TTC549 (cell line): Measurements from ENCODE around the gene CDC42.
"Not testable (repeated sequence)": the region's sequence is repeated elsewhere in the genome, so short reads cannot be mapped to it uniquely, and the experiment has no call there.

Experiments used
- FAIRE-seq: peaks from 2 replicates; lab custom pipeline; 2012; peaks lifted over from hg19 to GRCh38; lab: Jason Lieb, UNC

The CDC42 gene

DNA sequence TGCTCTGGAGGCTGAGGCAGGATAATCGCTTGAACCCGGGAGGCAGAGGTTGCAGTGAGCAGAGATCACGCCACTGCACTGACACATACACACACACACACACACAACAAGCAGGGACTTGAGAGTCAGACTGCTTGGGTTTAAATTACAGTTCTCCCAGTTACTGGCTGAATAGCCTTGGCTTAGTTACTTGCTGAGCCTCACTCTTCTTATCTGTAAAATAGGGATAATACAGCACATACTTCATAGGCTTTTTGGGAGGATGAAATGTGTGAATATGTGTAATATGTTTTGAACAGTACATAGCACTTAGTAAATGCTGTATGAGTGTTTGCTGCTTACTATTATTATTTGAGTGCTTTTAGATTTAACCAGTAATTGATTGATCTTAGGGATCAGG is 23.8 kb downstream of the CDC42 start:
- FAIRE-seq: no peak

DNA sequence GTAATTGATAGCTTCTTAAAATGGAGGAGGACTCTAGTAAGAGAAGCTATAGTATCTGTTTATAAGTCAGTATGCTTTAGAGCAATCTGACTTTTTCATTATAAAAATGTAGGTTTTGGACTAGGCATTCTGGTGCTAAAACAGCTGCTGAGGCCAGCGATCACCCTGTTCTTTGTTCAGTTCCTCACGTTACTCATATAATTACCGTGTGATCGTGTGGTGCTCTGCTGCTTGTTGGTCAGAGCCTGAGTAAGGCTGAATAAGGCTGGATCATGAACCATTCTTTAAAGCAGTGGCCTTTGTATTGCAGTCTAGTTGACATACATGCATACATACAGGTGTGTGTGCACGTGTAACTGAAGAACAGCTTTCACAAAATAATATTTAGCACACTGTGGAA is 25.2 kb downstream of the CDC42 start:
- no peak for FAIRE-seq

DNA sequence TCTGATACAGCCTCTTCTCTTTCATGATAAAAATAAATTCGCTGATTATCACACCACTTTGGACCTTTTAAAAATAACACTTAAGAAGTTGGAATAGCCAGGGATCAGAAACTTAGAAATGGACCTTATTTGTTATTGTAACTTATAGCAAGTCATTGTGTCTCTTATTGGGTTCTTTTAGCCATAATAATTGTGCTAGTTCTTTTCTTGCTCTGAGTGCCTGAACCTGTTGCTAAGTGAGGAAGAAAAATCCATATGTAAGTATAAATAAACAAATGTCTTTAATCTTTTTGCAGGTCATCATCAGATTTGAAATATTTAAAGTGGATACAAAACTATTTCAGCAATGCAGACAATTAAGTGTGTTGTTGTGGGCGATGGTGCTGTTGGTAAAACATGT is 25.6 kb downstream of the CDC42 start:
- FAIRE-seq: no peak

DNA sequence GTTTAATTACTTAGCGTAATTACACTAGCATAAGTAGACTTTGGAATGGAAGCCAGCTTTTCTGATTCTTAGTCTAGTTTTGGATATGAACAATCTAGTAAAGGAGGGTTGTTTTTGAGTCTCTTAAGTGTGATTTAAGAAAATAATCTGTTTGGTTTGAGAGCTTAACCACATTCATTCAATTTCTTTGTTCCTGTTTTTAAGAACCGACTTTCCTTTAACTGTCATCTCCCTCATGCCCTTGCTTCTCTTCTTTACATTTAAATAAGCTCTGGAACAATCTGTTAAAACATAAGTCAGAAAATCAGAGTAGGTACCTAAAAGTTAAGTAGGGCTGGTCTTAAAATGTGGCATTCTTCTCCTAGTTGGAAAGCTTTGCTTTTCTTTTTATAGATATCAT is 27.7 kb downstream of the CDC42 start:
- no peak for FAIRE-seq

DNA sequence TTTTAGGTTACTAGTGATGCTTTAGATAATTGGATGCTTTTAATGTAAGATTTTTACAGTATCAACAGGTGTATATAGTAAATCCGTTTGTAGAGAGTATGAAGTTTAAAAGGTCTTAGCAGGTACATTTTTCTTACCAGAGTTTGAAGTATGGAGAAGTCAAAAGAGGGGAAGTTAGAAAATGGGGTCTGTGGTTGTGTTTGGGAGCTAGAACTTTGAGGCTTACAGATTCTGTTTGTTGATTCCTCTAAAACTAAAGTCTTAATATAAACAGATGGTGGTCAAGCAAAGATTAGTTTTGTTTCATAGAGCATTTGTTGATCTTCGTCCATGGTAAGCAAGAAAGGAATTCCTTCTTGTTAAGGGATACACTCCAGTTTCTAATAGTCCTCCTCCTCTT is 35.8 kb downstream of the CDC42 start:
- FAIRE-seq: no peak

DNA sequence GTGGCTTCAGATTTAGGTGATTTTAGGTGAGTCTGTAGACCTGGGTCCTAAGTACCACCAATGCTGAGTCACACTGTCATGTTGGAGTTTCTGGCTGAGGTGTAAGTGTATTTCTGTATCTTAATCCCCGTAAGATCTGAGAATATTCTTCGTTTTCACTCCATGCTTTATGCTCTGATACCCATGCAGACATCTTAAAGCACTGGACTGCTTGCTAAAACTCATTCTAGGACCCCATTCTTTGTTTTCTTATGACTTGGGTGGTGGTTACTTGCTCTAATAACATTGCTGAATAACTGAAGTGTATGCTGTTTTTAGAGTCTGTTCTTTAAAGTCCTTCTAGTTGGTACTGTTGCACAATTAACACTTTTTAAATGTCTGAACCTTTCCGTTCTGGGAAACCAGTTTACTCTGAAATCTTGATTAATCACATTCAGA is 36.6 kb downstream of the CDC42 start:
- no peak for FAIRE-seq

DNA sequence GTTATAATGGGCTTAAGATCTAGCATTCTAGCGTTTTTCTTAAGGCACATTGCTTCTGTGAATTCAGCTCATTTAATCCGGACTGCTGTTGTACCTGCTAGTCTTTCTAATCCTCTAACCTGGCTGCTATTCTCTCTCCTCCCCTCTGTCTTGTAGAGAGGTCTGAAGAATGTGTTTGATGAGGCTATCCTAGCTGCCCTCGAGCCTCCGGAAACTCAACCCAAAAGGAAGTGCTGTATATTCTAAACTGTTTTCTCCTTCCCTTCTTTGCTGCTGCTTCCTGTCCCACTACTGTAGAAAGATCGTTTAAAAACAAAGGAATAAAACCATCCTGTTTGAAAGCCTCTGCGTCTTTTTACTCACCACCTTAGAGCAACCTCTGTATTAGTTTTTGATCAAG is 37.3 kb downstream of the CDC42 start:
- FAIRE-seq: no peak

DNA sequence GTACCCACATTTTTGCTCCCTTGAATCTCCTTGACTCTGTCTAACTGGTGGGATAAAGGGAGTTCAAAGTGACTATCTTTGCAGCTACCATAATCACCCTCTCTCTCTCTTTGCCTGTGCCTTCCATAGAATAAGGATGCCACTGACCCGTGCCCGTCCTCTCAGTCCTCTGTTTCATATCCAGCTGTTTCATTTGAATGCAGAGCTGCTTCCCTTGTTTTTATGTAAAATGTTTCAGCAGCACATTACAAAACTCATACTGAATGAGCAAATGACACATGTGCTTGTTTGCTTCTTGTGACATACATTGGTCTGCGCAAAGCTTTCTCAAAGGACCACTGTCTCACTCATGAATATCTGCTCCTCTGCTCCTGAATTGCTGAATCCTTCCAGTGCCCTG is 38.4 kb downstream of the CDC42 start:
- no peak for FAIRE-seq

DNA sequence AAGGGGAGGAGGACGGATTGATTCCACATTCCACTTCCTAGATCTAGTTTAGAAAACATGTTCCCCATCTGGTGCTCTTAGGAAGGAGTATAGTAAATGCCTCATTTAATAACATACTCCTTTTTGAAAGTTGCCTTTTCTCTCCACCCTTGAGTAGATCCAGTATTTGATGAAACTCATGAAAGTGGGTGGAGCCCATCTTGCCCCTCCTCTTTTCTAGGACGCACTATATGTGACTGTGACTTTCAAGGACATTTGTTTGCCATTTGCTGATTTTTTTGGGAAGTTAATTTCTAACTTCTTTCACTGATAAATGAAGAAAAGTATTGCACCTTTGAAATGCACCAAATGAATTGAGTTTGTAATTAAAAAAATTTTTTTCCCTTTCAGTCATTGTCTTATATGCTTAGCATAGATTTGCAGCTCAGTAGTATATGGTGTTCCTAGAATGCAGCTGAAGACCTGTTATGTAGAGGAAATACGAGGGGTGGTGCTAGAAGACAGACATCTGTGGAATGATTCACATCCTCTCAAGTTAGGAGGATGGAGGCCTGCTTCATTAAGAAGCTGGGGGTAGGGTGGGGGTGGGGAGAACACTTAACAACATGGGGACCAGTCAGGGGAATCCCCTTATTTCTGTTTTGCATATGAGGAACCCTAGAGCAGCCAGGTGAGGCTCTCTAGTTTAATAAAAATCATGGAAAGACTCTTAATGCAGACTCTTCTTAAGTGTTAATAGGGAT is 39.7 kb downstream of the CDC42 start:
- not testable (repeated sequence) for FAIRE-seq

DNA sequence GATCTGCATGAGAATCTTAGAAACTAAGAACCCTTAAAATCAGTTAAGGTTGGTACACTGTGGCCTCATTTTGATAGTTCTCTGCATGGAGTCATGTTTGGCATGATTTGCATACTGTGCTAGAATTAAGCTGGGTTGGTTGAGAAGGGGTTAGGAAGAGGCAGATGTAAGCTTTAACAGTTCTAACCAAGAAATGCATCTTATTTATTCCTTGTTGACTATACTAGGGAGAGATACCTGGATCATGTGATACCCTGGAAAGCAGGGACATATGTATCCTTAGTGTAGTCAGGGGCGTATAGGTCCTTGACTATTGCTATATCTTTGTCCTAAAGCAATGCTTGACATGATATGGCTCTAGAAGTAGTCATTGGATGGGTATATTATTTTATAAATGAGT is 41.0 kb downstream of the CDC42 start:
- FAIRE-seq: no peak

DNA sequence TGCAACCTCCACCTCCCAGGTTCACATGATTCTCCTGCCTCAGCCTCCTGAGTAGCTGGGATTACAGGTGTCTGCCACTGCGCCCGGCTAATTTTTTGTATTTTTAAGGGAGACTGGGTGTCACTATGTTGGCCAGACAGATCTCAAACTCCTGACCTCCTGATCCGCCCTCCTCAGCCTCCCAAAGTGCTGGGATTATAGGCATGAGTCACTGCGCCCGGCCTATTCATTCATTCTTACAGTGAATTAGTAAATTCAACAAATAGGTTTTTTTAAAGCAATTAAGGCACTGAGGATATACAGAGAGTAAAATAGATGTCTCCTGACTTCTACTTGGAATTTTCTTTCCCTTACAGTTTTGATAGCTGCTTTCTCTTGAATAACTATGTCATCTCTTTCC is 43.5 kb downstream of the CDC42 start:
- no peak for FAIRE-seq

DNA sequence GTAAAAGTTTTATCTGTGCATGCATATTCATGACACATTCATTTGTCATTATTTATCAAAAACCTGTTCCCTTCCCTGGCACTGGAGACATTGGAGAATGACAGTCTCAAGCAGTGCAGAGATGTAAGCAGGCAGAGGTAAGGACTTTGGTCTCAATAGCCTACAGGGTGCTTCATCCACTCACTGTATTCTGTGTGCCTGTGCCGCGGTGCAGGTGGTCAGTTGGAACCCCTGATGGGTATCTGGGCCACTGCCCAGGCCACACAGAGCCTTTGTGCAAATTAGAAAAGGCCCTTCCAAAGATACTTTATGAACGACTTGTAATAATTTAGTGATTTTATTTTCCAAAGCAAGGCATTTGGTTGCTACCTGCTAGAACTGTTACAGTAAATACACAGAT is 44.0 kb downstream of the CDC42 start:
- FAIRE-seq: no peak

DNA sequence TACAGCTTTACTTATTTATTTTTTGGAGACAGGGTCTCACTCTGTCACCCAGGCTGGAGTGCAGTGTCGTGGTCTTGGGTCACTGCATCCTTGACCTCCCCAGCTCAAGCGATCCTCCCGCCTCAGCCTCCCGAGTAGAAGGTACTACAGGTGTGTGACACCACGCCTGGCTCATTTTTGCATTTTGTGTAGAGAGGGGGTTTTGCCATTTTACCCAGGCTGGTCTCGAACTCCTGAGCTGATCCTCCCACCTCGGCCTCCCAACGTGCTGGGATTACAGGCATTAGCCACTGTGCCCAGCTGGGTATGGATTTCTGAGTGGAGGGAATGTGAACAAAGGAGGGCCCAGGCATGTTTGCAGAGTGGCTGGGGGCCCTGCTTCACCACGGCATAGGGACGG is 46.2 kb downstream of the CDC42 start:
- FAIRE-seq: no peak

DNA sequence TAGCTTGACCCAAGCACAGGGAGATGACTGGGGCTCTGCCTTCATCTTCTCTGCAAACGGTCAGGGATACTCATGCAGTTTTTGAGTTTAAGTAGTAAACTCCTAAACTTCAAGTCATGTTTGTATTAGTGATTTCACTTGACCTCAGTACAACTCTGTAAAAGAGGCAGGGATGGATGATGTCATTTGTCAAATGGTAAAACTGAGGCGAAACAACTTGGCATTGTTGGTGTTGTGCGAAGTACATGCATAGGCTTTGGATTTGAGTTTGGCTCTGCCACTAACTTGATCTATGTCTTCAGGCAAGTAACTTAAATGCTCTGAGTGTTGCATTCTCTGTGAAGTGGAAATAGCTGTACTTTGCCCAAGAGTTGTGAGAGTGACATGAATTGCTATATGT is 47.7 kb downstream of the CDC42 start:
- no peak for FAIRE-seq

DNA sequence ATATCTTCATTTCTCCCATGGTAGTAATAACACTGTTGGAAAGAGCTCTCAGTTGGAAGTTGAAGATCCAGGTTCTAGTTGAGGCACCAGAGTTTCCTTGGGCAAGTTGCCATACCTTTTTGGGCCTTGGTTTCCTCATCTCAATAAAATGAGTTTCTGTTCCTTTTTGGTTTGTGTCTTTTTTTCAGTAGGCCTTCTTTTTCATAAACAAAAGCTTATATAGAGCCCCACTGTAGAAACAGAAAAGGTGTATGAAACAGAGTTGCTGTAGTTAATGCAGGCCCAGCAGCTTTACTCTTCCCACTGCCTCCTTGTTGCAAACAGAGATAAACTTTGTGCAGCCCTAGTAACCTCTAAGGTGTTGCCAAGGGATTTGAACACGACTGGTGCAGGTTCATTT is 48.7 kb downstream of the CDC42 start:
- FAIRE-seq: no peak

DNA sequence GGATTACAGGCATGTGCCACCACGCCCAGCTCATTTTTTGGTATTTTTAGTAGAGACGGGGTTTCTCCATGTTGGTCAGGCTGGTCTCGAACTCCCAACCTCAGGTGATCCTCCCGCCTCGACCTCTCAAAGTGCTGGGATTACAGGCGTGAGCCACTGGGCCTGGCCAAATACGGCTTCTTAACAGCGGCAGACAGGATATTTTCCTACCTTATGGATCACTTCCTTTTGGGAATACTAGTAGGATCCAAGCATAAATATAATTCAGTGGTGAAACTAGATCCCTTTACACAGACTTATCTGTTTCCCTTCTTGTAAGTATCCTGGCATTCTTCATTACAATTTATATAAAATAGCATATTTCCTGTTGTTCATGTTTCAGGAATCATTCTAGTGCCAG is 49.5 kb downstream of the CDC42 start:
- no peak for FAIRE-seq

DNA sequence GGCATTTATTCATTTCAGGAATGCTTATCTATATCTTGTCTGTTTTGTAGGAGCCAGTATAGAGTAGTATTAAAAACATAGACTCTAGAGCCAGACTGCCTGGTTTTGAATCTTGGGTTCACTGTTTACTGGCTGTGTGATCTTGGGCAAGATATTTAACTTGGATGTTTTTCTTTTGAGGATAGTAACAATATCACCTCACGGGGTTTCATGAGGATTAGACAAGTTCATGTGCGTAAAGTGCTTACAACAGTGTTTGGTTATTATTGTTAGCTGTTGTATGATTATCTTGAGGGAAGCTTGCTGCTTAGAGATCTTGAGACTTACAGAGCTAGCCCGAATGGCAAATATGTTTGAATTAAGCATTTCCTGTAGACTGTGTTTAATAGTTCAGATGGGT is 50.2 kb downstream of the CDC42 start:
- FAIRE-seq: no peak

DNA sequence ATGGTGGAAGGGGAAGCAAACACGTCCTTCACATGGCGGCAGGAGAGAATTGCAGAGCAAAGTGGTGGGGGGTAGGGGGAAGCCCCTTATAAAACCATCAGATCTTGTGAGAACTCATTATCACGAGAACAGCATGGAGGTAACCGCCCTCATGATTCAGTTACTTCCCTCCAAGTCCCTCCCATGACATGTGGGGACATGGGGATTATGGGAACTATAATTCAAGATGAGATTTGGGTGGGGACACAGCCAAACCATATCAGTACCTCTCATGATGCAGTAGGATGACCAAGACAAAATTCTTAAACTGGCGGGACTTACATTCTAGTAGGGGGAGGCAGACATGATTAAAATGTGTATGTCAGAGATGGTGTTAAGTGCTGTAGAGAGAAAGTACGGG is 51.6 kb downstream of the CDC42 start:
- no peak for FAIRE-seq

DNA sequence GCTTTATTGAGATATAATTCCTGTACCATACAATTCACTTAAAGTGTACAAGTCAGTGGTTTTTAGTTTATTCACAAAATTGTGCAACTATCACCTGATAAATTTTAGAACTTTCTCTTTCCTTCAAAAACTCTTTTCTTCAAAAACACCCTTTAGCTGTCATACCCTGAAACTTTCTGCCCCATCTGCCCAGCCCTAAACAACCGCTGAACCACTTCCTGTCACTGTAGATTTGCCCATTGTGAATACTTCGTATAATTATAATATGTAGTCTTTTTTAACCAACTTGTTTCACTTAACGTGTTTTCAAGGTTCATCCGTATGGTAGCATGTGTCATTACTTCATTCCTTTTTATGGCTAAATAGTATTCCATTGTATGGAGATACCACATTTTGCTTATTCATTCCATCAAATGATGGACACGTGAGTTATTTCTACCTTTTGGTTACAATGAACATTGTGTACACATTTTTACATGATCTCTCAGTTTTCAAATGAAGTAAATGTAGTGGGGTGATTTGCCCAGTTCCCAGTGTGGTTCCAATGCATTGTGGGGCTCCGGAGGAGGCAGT is 52.4 kb downstream of the CDC42 start:
- FAIRE-seq: no peak

DNA sequence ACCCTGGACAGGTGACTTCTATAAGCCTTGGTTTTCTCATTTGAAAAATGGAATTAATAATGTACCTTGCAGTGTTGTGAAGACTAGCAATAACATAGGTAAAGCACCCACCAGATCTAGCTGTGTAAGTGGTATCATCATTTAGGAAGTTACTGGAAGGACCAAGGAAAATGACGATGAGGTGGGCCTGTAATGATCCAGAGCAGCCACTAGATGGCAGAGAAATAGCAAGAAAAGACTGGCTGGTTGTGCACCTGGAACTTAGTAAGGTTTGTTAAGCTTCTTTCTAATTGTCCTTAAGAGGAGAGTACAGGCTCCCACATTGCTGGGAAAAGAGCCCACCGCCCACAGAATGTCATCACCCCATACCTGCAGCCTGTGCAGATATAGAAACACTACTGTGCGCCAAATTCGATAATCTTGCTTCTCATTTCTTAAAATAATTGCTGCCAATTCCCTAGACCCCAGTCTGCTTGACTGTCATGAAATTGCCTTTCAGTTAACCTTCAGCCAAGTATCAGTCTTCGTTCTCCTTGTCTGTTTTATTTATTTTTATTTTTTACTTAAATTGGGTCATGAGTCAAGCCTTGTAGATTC is 53.2 kb downstream of the CDC42 start:
- no peak for FAIRE-seq

DNA sequence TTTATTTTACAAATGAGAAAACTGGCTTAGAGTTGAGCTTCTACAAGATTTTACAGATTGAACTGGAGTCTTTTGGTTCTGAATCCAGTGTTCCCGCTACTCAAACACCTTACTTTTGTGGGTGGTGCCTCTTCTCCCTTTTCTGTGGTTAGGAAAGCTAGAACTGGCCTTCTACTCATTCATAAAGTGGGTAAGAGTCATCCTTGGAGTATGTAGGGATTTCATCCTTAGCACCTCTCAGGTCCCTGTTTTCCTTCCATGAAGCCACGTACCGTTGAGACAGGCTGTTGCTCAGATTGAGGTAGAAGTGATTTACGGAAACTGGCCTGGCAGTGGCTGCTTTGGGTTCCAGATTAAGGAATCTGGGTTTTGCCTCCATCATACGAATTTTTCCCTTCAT is 54.6 kb downstream of the CDC42 start:
- no peak for FAIRE-seq

DNA sequence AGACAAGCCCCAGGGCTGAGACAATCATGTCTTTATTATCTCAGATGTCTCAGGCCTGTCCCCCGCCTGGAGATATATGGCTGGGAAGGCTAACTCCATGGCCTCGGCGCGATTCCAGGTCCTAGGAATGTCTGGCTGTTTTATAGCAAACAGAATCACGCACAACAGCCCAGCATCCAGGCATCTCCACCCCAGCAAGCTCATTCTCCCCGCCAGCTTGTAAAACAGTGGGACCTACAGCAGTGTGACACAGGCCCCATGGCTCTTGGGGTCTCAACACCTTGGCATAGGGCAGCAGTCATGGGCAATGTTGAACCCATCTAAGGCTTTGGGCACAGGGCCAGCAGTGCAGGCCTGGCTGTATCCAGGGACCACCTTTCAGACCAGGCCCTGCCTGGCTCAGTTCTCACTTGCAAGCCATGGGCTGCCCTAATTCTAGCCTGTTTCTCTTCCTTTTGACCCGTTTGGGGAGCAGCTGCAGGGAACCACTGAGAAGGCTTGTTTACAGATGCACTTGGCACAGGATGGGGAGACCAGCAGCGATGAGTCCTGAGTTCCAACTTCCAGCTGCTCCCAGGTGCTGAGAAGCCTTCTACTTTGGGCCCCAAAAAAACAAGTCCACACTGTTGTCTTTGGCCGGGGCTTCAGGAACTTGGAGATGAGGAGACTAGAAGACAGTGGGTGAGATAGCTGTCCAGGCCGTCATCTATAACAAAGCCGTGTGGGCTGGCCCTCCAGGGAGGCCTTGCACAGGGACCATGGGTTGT is 56.0 kb downstream of the CDC42 start:
- FAIRE-seq: no peak

DNA sequence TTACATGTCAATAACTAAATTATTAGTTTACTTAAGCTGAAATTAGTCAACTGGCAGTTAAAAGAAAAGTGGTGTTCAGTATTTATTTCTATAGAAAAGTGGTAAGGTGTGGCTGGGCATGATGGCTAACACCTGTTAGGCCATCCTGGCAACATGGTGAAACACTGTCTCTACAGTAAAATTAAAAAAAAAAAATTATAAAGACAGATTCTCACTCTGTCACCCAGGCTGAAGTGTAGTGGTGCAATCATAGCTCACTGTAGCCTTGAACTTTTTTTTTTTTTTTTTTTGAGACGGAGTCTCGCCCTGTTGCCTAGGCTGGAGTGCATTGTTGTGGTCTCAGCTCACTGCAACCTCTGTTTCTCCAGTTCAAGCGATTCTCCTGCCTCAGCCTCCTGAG is 57.5 kb downstream of the CDC42 start:
- no peak for FAIRE-seq
